K562 (cell line): ENCODE data around the gene NDUFS8.

ENCODE experiments used
- ETV6 ChIP-seq, 3 experiments: fragments of 150-350 bp in 1 of 3; sonication (generic) in 1 of 3; formaldehyde crosslinking in 1 of 3; IDR thresholded peaks; 2 replicates each; pipeline versions ENCODE4 v1.6.1 to v1.8.0; 2014 to 2022; ENCODE audit warnings: borderline replicate concordance in 2 of 3, low read depth in 2 of 3, antibody characterized with exemption in 1 of 3, low read length in 1 of 3, mild to moderate bottlenecking in 1 of 3, missing genetic modification reagents in 1 of 3
- GABPA ChIP-seq: fragments of 200-800 bp; sonication (Bioruptor generic); conservative IDR thresholded peaks from 2 replicates; pipeline ENCODE4 v1.6.1; 2016; ENCODE audit warnings: low read depth, missing genetic modification characterization, missing compliant biosample characterization
- KLF6 ChIP-seq: fragments of 250-450 bp; sonication (Bioruptor Pico); IDR thresholded peaks from 2 replicates; pipeline ENCODE4 v1.4.0; 2020; ENCODE audit warnings: mild to moderate bottlenecking, moderate library complexity, borderline replicate concordance
- NRF1 ChIP-seq, 2 experiments: fragments of 450-650 bp; IDR thresholded peaks in 1 of 2; conservative IDR thresholded peaks in 1 of 2; 2 replicates each; pipeline ENCODE4 v1.6.1; 2014; ENCODE audit warnings: mild to moderate bottlenecking in 2 of 2
- PHF20 ChIP-seq: fragments of 450-650 bp; IDR thresholded peaks from 2 replicates; pipeline ENCODE4 v1.6.1; 2018; ENCODE audit not compliant: partially characterized antibody
- POLR2A ChIP-seq: fragments of 450-650 bp; conservative IDR thresholded peaks from 2 replicates; pipeline ENCODE4 v1.6.1; 2016
- RFX1 ChIP-seq: fragments of 450-650 bp; IDR thresholded peaks from 2 replicates; pipeline ENCODE4 v1.6.1; 2016; ENCODE audit warnings: mild to moderate bottlenecking, moderate library complexity
- RFX5 ChIP-seq: IDR thresholded peaks from 2 replicates; pipeline ENCODE4 v1.6.1; 2011; ENCODE audit warnings: low read depth, mild to moderate bottlenecking, improper control_type of control experiment, low read length
- SREBF2 ChIP-seq: sonication (generic); formaldehyde crosslinking; IDR thresholded peaks from 2 replicates; pipeline ENCODE4 v1.4.0; 2020; ENCODE audit warnings: mild to moderate bottlenecking, missing genetic modification reagents
- TF ChIP-seq, protein P1 (sequence below): sonication (generic); formaldehyde crosslinking; IDR thresholded peaks from 2 replicates; pipeline ENCODE4 v1.8.1; 2022; ENCODE audit warnings: missing genetic modification reagents
- TF ChIP-seq, protein P2 (sequence below): sonication (generic); formaldehyde crosslinking; IDR thresholded peaks from 2 replicates; pipeline ENCODE4 v1.9.0; 2022; ENCODE audit warnings: mild to moderate bottlenecking, missing genetic modification reagents
- TF ChIP-seq, protein P3 (sequence below), 2 experiments: fragments of 450-650 bp in 1 of 2; sonication (generic) in 1 of 2; formaldehyde crosslinking; conservative IDR thresholded peaks; 2 replicates each; pipeline versions ENCODE4 v1.4.0 to v1.8.1; 2020 to 2022; ENCODE audit warnings: mild to moderate bottlenecking in 1 of 2, missing genetic modification reagents in 1 of 2
- TF ChIP-seq, protein P4 (sequence below): sonication (generic); formaldehyde crosslinking; IDR thresholded peaks from 2 replicates; pipeline ENCODE4 v1.5.0; 2020; ENCODE audit warnings: missing genetic modification reagents

DNA sequence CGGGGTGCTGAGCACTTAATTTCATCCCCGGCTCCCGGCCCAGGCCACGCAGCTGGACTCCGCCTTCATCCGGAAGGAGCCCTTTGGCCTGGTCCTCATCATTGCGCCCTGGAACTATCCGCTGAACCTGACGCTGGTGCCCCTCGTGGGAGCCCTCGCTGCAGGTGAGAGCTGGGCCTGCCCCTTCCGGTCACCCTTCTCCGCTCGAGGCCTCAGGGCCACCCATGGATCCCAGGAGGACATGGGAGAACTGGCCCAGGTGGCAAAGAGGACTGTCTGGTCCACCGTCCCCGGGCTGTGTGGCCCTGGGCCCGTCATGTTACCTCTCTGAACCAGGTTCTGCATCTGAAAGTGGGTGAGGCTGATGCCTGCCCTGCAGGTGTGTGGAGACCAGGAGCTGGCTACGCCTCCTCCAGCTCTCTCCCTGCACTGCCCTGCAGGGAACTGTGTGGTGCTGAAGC, 11.7 kb upstream of the NDUFS8 start:
- TF ChIP-seq KLF6 (CRISPR knock-in tag): no peak
- TF ChIP-seq, protein P1, sequence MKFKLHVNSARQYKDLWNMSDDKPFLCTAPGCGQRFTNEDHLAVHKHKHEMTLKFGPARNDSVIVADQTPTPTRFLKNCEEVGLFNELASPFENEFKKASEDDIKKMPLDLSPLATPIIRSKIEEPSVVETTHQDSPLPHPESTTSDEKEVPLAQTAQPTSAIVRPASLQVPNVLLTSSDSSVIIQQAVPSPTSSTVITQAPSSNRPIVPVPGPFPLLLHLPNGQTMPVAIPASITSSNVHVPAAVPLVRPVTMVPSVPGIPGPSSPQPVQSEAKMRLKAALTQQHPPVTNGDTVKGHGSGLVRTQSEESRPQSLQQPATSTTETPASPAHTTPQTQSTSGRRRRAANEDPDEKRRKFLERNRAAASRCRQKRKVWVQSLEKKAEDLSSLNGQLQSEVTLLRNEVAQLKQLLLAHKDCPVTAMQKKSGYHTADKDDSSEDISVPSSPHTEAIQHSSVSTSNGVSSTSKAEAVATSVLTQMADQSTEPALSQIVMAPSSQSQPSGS (CRISPR knock-in tag): no peak
- TF ChIP-seq, protein P2, sequence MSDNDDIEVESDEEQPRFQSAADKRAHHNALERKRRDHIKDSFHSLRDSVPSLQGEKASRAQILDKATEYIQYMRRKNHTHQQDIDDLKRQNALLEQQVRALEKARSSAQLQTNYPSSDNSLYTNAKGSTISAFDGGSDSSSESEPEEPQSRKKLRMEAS (CRISPR knock-in tag): no peak
- no peak for TF ChIP-seq NRF1 (conservative IDR thresholded peaks at IDR 0.05 in 1 of 2, IDR thresholded peaks at IDR 0.05 in 1 of 2)
- TF ChIP-seq POLR2A: no peak
- no peak for TF ChIP-seq PHF20
- TF ChIP-seq, protein P3, sequence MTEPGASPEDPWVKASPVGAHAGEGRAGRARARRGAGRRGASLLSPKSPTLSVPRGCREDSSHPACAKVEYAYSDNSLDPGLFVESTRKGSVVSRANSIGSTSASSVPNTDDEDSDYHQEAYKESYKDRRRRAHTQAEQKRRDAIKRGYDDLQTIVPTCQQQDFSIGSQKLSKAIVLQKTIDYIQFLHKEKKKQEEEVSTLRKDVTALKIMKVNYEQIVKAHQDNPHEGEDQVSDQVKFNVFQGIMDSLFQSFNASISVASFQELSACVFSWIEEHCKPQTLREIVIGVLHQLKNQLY (CRISPR knock-in tag; conservative IDR thresholded peaks at IDR 0.05): no peak
- no peak for TF ChIP-seq GABPA (tag)
- TF ChIP-seq RFX1: no peak
- no peak for TF ChIP-seq RFX5
- no peak for TF ChIP-seq ETV6 (IDR thresholded peaks at IDR 0.05; ENCODE audit: borderline replicate concordance in 1 of 2, low read depth in 2 of 2, low read length in 1 of 2)
- no peak for TF ChIP-seq ETV6 (CRISPR knock-in tag; IDR thresholded peaks at IDR 0.05; ENCODE audit: borderline replicate concordance)
- TF ChIP-seq, protein P4, sequence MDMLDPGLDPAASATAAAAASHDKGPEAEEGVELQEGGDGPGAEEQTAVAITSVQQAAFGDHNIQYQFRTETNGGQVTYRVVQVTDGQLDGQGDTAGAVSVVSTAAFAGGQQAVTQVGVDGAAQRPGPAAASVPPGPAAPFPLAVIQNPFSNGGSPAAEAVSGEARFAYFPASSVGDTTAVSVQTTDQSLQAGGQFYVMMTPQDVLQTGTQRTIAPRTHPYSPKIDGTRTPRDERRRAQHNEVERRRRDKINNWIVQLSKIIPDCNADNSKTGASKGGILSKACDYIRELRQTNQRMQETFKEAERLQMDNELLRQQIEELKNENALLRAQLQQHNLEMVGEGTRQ (CRISPR knock-in tag): no peak
- no peak for TF ChIP-seq SREBF2 (CRISPR knock-in tag)
